ENCODE data around the gene PIP5K1B. TPM values are rescaled to one million over a fixed set of nuclear protein-coding genes. Genes with fewer than 3 reads are reported as not detected.
A peak's percentile ranks its signal among the peaks of the same experiment; 100 is the strongest.

PIP5K1B gene
- total RNA-seq, 2 donors from 2014 or later: 2.6 to 2.7 TPM

- intact Hi-C loops (cut with DNase I): no loop called here
- no peak for DNase-seq (ENCODE audit: low spot score)
These were observed 55.1 kb downstream of the PIP5K1B start for GRCh38 chr9:68759981-68760673.

GRCh38 chr9:68760674-68761333, 55.8 kb downstream of the PIP5K1B start:
- no peak for DNase-seq (ENCODE audit: low spot score)
- intact Hi-C loops (cut with DNase I): no loop called here

- intact Hi-C loops (cut with DNase I): no loop called here
- no peak for DNase-seq (ENCODE audit: low spot score)
These were observed 57.5 kb downstream of the PIP5K1B start for GRCh38 chr9:68762570-68762969.

GRCh38 chr9:68763104-68763503, 58.1 kb downstream of the PIP5K1B start:
- DNase-seq (ENCODE audit: low spot score): no peak
- intact Hi-C loops (cut with DNase I): no loop called here

GRCh38 chr9:68768619-68769018, 63.6 kb downstream of the PIP5K1B start:
- DNase-seq (ENCODE audit: low spot score): no peak
- intact Hi-C loops (cut with DNase I): no loop called here

GRCh38 chr9:68769852-68770251, 64.8 kb downstream of the PIP5K1B start:
- intact Hi-C loops (cut with DNase I): loop anchor here in 1 of 2 donors (10.0 kb wide), 1 partner anchor 65 kb away; no protein-coding TSS in a partner anchor
- no peak for DNase-seq (ENCODE audit: low spot score)

GRCh38 chr9:68771376-68771775, 66.3 kb downstream of the PIP5K1B start:
- DNase-seq (ENCODE audit: low spot score): no peak
- intact Hi-C loops (cut with DNase I): loop anchor here in 1 of 2 donors (10.0 kb wide), 1 partner anchor 63 kb away; no protein-coding TSS in a partner anchor

GRCh38 chr9:68775003-68775730, 70.1 kb downstream of the PIP5K1B start:
- intact Hi-C loops (cut with DNase I): loop anchor here in 1 of 2 donors (10.0 kb wide), 1 partner anchor 60 kb away; no protein-coding TSS in a partner anchor
- no peak for DNase-seq (ENCODE audit: low spot score)

- intact Hi-C loops (cut with DNase I): loop anchor here in 1 of 2 donors (10.0 kb wide), 1 partner anchor 58 kb away; no protein-coding TSS in a partner anchor
These were observed 72.2 kb downstream of the PIP5K1B start for GRCh38 chr9:68777070-68777763.

GRCh38 chr9:68778635-68779034, 73.6 kb downstream of the PIP5K1B start:
- intact Hi-C loops (cut with DNase I): loop anchor here in 1 of 2 donors (10.0 kb wide), 1 partner anchor 56 kb away; no protein-coding TSS in a partner anchor
- no peak for DNase-seq (ENCODE audit: low spot score)

More at GRCh38 chr9:68777070-68777763, 72.2 kb downstream of the PIP5K1B start:
- DNase-seq (ENCODE audit: low spot score): no peak

GRCh38 chr9:68779558-68780379, 74.7 kb downstream of the PIP5K1B start:
- intact Hi-C loops (cut with DNase I): loop anchor here in 1 of 2 donors (10.0 kb wide), 1 partner anchor 55 kb away; no protein-coding TSS in a partner anchor
- peak; percentile 99 for DNase-seq (ENCODE audit: low spot score)

GRCh38 chr9:68780380-68780712, 75.3 kb downstream of the PIP5K1B start:
- no peak for DNase-seq (ENCODE audit: low spot score)
- intact Hi-C loops (cut with DNase I): no loop called here

GRCh38 chr9:68780720-68781119, 75.7 kb downstream of the PIP5K1B start:
- DNase-seq (ENCODE audit: low spot score): no peak
- intact Hi-C loops (cut with DNase I): no loop called here

GRCh38 chr9:68781928-68782327, 76.9 kb downstream of the PIP5K1B start:
- intact Hi-C loops (cut with DNase I): no loop called here

GRCh38 chr9:68782546-68782945, 77.5 kb downstream of the PIP5K1B start:
- DNase-seq (ENCODE audit: low spot score): no peak
- intact Hi-C loops (cut with DNase I): no loop called here

More at GRCh38 chr9:68781928-68782327, 76.9 kb downstream of the PIP5K1B start:
- DNase-seq (ENCODE audit: low spot score): no peak

GRCh38 chr9:68785965-68786364, 80.9 kb downstream of the PIP5K1B start:
- DNase-seq (ENCODE audit: low spot score): no peak
- intact Hi-C loops (cut with DNase I): no loop called here

GRCh38 chr9:68791169-68791568, 86.1 kb downstream of the PIP5K1B start:
- intact Hi-C loops (cut with DNase I): no loop called here
- DNase-seq (ENCODE audit: low spot score): no peak

- intact Hi-C loops (cut with DNase I): no loop called here
These were observed 88.7 kb downstream of the PIP5K1B start for GRCh38 chr9:68793605-68794343.

More at GRCh38 chr9:68793605-68794343, 88.7 kb downstream of the PIP5K1B start:
- no peak for DNase-seq (ENCODE audit: low spot score)
